DMS 273 (cell line): Measurements from ENCODE around the gene CCM2.

Experiments used
- DNase-seq: peaks from one replicate; lab custom pipeline; 2025; ENCODE audit not compliant: unreplicated experiment; lab: John Stamatoyannopoulos, UW

The CCM2 gene

DNA sequence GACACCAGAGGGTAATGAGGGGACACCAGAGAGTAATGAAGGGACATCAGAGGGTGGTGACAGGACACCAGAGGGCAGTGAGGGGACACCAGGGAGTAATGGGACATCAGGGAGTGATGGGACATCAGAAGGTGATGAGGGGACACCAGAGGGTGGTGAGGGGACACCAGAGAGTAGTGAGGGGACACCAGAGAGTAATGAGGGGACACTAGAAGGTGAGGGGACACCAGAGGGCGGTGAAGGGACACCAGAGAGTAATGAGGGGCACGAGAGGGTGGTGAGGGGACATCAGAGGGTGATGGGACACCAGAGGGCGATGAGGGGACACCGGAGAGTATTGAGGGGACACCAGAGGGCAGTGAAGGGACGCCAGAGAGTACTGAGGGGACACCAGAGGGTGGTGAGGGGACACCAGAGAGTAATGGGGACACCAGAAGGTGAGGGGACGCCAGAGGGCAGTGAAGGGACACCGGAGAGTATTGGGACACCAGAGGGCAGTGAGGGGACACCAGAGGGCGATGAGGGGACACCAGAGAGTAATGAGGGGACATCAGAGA lies 78.2 kb downstream of the CCM2 start:
- DNase-seq: no peak

DNA sequence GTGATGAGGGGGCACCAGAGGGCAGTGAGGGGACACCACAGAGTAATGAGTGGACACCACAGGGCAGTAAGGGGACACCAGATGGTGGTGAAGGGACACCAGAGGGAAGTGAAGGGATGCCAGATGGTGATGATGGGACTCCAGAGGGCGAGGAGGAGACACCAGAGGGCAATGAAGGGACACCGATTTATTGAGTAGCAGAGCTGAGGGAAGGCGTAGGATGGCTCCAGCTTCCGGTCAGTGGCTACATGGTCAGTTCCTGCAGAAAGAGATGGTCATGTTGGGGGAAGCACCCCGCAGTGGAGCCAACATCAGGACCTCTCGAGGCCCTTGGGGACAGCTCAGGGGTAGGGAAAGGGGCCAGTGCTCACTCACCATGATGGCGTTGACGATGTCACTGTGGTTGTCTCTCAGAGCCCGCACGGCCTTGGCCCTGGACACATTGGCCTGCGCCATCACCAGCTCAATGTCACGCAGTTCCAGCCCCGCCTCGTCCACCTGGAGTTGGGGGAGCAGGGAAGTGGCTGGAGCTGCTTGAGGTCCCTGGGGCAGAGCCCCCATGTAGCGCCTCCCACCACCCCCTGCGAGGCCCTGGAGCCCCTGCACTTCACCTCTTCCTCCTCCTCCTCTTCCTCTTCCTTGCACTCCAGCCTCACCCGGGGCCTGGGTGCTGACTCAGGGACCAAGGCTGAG lies 80.4 kb downstream of the CCM2 start:
- DNase-seq: peak; percentile 57

DNA sequence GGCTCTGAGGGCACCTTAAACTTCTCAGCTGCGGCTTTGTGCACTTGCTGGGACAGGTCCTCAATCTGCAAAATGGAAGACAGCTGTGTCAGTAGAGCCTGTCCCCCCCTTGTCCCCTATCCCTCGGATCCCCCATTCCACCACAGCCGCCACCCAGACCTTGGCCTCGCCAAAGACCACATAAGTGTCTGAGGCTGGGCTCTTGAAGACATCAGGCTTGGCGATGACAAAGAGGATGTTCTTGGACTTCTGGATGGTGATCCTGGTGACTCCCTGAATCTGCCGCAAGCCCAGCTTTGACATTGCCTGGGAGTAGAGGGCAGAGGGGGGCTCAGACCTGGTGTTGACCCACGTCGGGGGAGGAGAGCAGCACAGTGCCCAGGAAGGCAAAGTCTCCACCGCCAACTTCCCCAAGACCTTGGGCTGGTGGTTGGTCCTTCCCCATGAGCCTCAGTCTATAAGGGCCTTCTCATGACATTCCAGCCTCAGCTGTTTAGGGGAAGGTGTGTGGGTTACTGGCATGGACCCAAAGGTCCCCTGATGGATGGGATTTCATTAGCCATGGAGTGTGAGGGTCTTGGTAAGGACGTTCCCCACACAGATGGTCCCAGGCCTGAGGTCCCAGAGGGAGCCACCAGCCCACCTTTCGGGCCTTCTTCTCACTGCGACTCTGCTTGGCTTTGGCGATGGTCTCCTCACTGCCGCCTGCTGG lies 81.1 kb downstream of the CCM2 start:
- no peak for DNase-seq

DNA sequence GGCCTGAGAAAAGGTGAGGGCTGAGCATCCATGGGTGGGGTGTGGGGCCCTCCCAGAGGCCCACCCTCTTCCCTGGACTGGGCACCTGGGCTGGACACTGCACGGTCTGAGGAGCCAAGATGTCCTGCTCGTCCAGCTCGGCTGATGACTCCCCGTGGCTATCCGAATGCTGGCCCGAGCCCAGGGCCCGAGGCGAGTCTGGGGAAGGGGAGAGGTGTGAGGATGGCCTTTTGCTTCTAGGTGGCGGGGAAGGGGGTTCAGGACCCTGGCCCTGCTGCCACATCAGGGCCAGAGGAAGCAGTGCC lies 81.6 kb downstream of the CCM2 start:
- DNase-seq: no peak

DNA sequence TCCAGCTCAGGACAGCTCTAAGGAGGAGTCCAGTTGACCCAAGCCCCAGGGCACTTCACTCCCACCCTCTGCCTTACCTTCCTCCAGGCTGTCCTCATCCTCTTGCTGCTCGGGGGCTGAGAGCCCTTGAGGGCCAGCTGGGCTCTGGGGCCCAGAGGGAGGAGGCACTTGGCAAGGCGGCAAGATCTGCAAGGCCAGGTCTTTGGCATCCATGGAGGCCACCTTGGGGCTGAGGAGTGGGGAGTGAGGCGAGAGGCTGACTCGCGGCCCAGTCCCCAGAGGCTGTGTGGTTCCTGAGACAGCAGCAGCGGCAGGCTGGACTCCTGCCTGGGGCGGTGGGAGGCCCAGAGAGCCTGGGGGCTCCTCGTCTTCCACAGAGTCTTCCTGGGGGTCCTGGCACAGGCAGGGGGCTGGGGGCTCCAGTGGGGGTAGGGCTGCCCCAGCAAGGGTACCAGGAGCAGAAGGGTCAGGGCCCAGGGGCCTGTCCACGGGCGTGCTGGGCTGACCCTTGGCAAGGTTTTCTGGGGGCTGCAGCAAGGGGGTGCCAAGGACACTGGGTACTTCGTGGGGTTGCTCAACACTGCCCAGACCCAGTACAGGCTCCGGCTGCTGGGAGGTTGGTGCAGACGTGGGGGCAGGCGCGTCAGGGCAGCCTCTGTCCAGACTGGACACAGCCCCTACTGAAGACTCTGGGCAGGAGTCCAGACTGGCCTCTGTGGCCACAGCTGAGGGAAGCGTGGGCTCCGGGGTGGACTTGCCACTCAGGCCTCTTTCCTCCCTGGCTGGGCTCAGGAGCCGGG lies 82.2 kb downstream of the CCM2 start:
- peak; percentile 39 for DNase-seq

DNA sequence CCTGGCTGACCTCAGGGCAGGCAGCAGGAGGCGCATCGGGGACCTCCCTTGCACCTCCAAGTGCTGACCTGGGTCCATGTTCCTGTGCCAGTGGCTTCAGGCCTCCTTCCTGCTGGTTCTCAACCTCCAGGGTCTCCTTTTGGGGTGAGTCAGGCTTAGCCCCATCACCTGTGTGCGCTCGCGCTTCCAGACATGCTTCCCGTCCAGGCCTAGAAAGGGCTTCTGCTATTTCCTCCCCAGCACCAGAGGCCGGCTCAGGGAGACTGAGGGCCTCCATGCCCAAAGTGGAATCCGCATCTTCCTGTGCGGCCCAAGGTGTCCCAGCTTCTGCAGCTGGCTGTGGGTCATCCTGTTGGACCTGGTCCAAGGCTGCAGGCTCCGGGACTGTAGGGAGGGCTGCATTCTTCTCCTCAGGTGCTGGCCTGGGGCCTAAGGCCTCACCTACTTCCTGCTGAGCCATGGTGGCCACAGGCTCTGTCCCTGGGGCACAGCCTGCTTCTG lies 82.9 kb downstream of the CCM2 start:
- DNase-seq: no peak

DNA sequence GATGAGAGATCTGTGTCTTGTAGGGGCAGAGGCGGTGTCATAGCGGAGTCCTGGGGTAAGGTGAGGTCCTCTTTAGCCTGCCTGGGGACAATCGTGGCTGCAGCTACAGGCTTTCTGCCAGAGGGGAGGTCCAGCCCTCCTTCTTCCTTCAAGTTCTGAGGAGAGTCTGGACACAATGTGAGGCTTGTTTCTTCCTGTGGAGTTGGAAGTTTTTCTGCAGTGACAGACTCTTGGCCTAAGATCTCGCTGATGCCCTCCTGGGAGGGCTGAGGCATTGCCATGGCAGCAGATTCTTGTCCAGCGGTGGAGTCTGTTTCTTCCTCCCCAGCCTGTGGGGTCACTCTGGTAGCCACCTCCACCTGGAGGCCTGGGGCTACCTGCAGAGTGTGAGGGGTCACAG lies 84.3 kb downstream of the CCM2 start:
- no peak for DNase-seq

DNA sequence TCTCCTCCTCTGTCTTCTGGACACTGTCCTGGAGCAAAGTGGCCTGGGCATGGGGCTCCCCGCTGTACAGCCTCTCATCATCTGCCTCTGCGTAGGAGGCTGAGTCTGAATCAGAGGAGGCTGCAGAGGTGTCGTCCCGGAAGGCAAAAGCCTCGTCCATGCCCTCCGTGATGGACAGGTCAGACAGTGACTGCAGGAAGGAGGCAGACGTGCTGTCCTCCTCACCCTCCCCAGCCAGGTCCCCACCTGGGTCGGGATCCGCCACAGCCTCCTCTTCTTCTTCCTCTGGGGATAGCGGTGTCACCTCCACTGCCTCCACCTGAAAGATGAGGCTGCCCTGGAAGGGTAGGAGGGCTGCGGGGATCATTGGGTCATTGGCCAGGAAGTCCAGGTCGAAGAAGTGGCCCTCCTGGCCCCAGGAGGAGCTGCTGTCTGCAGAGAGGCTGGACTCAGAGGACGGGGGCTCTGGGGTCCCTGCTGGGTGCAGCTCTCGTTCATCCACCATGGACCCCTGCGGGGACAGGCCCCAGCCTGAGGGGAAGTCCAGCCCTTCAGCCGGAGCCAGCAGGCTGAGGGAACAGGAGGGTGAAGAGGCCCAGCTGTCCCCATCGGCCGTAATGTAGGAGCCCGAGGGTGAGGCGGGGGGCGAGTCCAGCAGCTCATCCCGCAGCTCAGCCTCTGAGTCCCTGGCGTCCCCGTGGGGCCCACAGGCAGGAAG lies 85.1 kb downstream of the CCM2 start:
- no peak for DNase-seq

DNA sequence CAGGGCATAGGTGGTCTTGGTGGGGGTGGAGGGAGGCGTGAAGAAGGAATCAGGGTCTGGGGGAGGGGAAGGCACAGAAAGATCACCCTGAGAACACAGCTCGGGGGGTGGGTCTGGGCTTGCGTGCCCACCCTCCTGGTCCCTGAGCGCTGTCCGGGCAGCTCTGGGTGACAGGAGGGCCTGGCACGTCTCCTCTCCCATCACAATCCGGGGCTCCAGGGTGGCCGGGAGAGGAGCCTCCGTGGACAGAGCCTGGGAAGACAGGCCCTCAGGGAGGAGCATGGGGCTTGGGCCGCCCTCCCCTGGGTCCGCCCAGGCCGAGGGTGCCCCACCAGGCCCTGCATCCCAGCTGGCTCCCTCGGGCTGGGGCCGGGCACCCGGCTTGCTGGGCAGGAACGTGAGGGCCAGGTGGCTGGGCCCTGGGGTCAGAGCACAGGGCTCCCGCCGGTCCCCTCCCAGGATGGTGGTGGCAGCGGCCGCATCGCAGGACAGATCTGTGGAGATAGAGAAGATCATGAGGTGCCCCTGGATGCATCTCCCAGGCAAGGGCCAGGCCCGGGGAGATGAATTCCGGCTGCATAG lies 85.7 kb downstream of the CCM2 start:
- DNase-seq: no peak

DNA sequence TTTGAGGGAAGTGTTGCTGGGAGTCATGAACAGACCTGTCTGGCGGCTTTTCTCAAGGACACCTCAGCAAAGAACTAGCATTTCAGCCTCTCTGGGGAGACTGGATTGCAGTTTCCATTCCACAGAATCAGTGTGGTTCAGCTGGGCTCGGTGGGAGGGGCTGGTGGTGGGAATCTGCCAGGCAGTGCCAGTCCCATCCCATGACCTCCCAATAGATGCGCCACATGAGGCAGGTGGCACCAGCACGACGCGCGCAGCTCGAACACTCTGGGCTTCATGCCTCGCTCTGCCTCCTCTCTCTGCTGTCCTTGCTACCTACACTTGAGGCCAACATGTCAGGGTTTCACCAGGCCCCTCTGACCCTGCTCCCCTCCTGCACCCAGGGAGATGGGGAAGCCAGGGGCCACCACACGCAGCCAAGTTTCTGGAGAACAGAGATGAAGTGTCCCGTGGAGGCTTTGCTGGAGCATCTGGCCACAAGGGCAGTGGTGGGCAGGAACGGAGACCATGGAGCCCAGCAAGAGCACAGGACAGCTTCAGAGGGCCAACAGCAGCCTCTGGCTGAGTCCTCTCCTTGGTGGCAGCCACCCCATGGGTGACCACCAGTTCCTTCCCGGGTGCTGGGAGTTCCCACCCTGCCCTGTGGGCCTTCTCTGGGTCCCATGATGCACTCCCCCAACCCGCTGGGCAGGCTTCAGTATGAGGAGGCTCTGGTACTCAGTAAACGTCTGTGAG lies 86.5 kb downstream of the CCM2 start:
- peak; percentile 26 for DNase-seq

DNA sequence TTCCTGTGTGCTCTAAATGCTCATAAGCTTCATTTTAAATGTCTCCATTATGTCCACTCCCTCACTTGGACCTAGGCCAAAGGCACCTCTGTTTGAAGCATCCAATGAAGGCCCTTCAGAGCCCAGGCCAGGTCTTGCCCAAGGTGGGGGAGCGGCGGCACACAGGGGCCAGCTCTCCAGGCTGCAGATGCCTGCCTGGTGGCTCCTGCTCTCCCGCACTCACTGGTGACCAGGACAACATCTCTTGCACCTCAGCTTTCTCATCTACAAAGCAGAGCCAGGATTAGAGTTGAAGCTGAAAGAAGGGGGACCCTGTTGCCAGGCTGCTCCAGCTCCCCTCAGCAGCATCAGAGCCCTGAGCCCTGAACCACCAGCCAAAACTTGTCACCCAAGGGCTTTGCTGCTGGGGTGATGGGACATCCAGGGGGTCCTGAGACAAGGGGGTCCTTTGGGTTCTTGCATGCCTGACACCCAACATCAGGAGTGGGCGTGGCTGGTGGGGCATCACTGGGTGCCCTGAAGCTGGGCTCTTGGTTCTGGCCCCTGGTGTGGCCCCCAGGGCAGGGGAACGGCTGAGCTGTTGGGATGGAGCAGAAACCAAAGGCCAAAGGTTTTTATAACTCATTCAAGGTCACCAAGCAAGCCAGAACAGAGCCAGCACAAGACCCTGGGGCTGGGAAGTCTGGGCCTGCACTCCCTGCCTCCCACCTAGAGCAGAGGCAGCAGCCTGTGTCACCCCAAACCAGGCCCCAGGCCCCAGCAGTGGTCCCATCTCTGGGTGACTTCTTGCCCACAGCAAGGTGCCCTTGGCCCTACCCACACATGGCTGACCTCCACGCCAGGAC lies 87.5 kb downstream of the CCM2 start:
- no peak for DNase-seq

DNA sequence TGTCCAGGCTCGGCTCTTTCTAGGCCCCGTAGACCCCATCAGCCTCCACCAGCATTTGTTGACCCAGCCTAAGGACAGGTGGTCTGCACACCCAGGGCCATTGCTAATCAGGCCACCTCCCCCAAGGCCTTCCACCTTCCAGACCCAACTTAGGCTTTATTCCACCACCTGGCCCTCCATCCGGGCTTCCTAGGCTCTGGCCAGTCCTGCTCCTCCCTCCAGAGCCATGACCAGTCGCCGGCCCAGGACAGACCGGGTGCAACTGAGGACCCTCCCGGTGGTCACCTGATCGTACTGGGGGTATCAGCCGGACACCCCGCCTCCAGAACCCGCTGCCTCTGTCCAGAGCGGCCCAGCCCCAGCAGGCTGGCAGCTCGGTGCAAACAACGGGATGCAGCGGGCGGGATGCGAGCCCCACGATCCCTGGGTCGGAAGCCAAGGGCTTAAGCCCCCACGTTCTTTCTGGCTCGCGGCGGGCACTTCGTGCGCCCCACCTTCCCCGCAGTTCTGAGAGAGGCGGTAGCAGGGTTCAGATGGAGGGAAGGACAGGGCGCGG lies 88.2 kb downstream of the CCM2 start:
- DNase-seq: no peak

DNA sequence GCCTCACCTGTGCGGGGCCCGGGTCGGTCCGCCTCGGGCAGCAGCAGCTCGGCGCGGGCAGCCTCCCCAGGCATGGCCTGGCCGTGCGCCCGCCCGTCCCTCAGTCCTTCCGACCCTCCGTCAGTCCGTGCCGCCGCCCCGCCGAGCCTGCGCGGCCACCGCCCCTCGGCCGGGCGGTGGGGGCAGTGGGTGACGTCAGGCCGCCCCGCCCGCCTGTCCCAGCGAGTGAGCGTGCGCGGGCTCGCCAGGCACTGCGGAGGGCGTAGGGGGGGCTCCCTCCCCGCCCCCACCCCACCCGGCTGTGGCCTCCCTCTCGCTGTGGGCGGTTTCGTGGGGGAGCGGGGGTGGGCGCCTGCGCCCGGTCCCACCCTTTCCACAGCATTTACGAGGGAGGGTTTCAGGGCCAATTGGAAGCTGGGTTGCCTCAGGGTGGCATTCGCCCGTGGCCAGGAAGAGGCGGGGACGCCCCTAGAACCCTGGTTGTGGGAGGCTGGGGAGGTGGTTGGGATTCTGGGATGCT lies 88.9 kb downstream of the CCM2 start, which contains the start of gene NACAD:
NACAD (minus strand) TSS at position 149 of the 520 bp plus-strand sequence; CDS start at position 74, 75 bp downstream.
- peak; percentile 81 for DNase-seq

DNA sequence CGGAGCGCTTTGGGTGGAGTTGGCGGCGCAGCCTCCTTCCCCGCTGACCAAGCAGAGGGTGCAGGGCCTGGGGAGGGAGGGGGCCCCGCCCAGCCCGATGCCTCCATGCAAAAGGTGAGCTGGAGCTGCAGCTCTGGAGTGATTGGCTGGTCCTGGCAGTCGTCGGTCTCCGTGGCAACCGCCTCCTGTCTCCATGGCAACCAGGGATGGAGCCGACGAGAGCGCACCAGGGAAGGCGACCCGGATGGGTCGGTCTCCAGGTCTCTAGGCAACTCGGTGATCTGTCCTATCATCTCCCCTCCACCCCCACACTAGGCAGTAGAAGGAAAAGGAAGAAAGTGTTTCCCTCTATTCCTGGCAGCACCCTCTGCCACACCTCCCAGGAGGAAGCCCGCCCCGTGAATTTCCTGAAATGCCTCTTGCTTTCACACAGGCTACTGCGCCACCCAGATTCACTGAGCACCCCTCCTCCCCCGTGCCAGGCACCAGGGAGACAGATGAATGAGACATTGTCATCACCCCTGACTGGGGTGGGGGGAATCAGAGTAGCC lies 89.4 kb downstream of the CCM2 start:
- DNase-seq: peak; percentile 93

DNA sequence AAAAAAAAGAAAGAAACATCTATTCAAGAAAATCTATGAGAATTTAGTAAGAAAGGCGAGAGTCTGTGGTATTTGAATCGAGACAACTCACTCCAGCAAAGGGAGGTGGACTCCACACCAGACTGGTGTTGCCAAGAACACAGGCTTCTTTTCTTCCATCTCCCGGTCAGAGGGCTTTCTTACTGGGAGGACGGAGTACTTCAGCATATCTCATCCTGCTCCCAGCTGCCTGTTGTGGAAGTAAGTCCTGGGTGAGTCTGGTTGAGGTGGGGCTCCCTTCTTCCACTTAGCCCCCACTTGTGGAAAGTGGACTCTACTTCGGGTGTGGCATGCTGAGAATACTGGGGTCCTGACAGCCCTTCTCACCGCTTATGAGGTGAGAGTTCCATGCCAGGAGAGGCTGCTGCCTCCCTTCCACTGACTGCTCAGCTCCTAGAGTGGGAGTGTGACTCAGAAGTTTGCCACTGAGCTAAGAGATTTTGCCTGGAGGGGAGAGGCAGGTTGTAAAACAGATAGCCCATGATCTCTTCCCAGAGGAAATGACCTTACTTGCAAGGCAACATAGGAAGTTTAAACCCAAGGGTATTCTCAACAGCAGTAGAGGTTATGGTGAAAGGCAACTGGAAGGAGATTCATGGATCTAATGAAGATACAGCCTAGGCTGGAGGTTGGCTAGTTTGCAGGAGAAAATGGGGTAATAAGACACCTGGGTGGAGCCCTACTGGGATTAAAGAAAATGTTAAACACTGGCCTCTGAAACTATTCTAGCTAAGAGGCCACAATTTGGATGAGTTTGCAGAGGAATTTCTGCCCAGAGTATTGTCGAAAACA lies 92.3 kb downstream of the CCM2 start:
- DNase-seq: no peak

DNA sequence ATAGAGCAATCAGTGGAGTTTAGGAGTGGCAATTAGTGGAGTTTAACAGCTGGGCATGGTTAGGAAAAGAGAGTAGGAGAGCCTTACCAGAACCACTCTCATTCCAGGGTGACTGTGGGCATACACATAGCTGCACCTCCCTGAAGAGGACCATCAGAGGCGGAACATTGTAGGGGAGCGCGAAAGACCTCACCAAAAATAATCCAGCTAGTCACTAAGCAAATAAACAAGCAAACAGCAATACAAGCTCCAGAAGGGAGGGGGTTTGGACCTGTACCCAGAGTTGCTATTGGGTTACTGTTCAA lies 92.9 kb downstream of the CCM2 start:
- no peak for DNase-seq
